C4-2B (cell line): ENCODE results near the gene PAAF1.
"Not testable (repeated sequence)": the region's sequence is repeated elsewhere in the genome, so short reads cannot be mapped to it uniquely, and the experiment has no call there.

Experiments
- ZFX ChIP-seq: fragments of 450-650 bp; IDR thresholded peaks from 2 replicates; pipeline ENCODE4 v1.6.1; 2017
- TF ChIP-seq, protein P1 (sequence below): fragments of 450-650 bp; conservative IDR thresholded peaks from 2 replicates; pipeline ENCODE4 v1.5.1; 2017; ENCODE audit warnings: mild to moderate bottlenecking

DNA sequence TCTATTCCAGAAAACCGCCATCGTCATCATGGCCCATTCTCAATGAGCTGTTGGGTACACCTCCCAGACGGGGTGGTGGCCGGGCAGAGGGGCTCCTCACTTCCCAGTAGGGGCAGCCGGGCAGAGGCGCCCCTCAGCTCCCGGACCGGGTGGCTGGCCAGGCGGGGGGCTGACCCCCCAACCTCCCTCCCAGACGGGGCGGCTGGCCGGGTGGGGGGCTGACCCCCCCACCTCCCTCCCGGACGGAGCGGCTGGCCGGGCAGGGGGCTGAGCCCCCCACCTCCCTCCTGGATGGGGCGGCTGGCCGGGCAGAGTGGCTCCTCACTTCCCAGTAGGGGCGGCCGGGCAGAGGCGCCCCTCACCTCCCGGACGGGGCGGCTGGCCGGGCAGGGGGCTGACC, 59.2 kb downstream of the PAAF1 start:
- TF ChIP-seq, protein P1, sequence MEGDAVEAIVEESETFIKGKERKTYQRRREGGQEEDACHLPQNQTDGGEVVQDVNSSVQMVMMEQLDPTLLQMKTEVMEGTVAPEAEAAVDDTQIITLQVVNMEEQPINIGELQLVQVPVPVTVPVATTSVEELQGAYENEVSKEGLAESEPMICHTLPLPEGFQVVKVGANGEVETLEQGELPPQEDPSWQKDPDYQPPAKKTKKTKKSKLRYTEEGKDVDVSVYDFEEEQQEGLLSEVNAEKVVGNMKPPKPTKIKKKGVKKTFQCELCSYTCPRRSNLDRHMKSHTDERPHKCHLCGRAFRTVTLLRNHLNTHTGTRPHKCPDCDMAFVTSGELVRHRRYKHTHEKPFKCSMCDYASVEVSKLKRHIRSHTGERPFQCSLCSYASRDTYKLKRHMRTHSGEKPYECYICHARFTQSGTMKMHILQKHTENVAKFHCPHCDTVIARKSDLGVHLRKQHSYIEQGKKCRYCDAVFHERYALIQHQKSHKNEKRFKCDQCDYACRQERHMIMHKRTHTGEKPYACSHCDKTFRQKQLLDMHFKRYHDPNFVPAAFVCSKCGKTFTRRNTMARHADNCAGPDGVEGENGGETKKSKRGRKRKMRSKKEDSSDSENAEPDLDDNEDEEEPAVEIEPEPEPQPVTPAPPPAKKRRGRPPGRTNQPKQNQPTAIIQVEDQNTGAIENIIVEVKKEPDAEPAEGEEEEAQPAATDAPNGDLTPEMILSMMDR, result not testable (repeated sequence)
- not testable (repeated sequence) for TF ChIP-seq ZFX
